Thyroid gland (tissue), 4 donors: ENCODE results near the gene WWP2.
"Not testable (repeated sequence)": the region's sequence is repeated elsewhere in the genome, so short reads cannot be mapped to it uniquely, and the experiment has no call there.

Experiments used
- CTCF ChIP-seq, 6 experiments: fragments of 200-600 bp in 3 of 6; fragments of 450-650 bp in 3 of 6; sonication (generic) in 3 of 6; IDR thresholded peaks; one replicate each; pipeline ENCODE4 v1.5.1; 2016 to 2019; ENCODE audit warnings: antibody characterized with exemption in 6 of 6, mild to moderate bottlenecking in 2 of 6, inconsistent platforms in 1 of 6, moderate library complexity in 1 of 6
- POLR2A ChIP-seq, 2 donors: fragments of 450-650 bp; IDR thresholded peaks; one replicate each; pipeline ENCODE4 v1.6.1; 2017; ENCODE audit warnings: antibody characterized with exemption in 2 of 2, mild to moderate bottlenecking in 2 of 2, moderate library complexity in 1 of 2

- TF ChIP-seq CTCF, POLR2A (IDR thresholded peaks at IDR 0.05): not testable (repeated sequence)
Observed at GRCh38 chr16:69806776-69807175, 44.6 kb downstream of the WWP2 start.
